HTR-8/SVneo (cell line): ENCODE results near the gene MGST3.
A peak's percentile ranks its signal among the peaks of the same experiment; 100 is the strongest.
"Not testable (repeated sequence)": the region's sequence is repeated elsewhere in the genome, so short reads cannot be mapped to it uniquely, and the experiment has no call there.

ENCODE experiments used
- DNase-seq: peaks from one replicate; pipeline ENCODE4 v3.0.0; 2011; ENCODE audit warnings: low spot score, mixed read lengths; ENCODE audit not compliant: insufficient read length
- FAIRE-seq: peaks from 2 replicates; lab custom pipeline; 2011; peaks lifted over from hg19 to GRCh38; lab: Jason Lieb, UNC

Gene MGST3

GRCh38 chr1:165648919-165649572, 18.0 kb downstream of the MGST3 start:
- FAIRE-seq (no peak), DNase-seq (no peak)

GRCh38 chr1:165650981-165651625, 20.1 kb downstream of the MGST3 start:
- no peak for FAIRE-seq
- DNase-seq, result no peak

- not testable (repeated sequence) for FAIRE-seq, DNase-seq
These were observed 27.9 kb downstream of the MGST3 start for GRCh38 chr1:165658766-165659580.

GRCh38 chr1:165659581-165659895, 28.5 kb downstream of the MGST3 start:
- FAIRE-seq (no peak), DNase-seq (no peak)

GRCh38 chr1:165661703-165662102, 30.7 kb downstream of the MGST3 start:
- FAIRE-seq (no peak), DNase-seq (no peak)

- FAIRE-seq, result no peak
- DNase-seq, result no peak
These were observed 31.2 kb downstream of the MGST3 start for GRCh38 chr1:165662186-165662585.

- FAIRE-seq, result no peak
- no peak for DNase-seq
These were observed 35.3 kb downstream of the MGST3 start for GRCh38 chr1:165666152-165666825.

GRCh38 chr1:165668184-165668583, 37.1 kb downstream of the MGST3 start:
- DNase-seq (no peak), FAIRE-seq (no peak)

GRCh38 chr1:165671526-165671925, 40.5 kb downstream of the MGST3 start:
- DNase-seq (no peak), FAIRE-seq (no peak)

- no peak for DNase-seq
- no peak for FAIRE-seq
These were observed 43.6 kb downstream of the MGST3 start for GRCh38 chr1:165674599-165674998.

- FAIRE-seq, result no peak
- DNase-seq, result no peak
These were observed 44.8 kb downstream of the MGST3 start for GRCh38 chr1:165675794-165676193.

GRCh38 chr1:165678509-165678908, 47.5 kb downstream of the MGST3 start:
- DNase-seq (no peak), FAIRE-seq (no peak)

- no peak for DNase-seq
- no peak for FAIRE-seq
These were observed 48.4 kb downstream of the MGST3 start for GRCh38 chr1:165679282-165680036.

- peak; percentile 16 for FAIRE-seq
- no peak for DNase-seq
These were observed 49.3 kb downstream of the MGST3 start for GRCh38 chr1:165680303-165680702.

- not testable (repeated sequence) for DNase-seq, FAIRE-seq
These were observed 49.7 kb downstream of the MGST3 start for GRCh38 chr1:165680773-165681172.

GRCh38 chr1:165683848-165684485, 52.9 kb downstream of the MGST3 start:
- DNase-seq (no peak), FAIRE-seq (no peak)

GRCh38 chr1:165686121-165686970, 55.3 kb downstream of the MGST3 start:
- FAIRE-seq (no peak), DNase-seq (no peak)

- FAIRE-seq (no peak), DNase-seq (no peak)
These were observed 56.0 kb downstream of the MGST3 start for GRCh38 chr1:165686971-165687433.

- no peak for FAIRE-seq
- DNase-seq, result no peak
These were observed 57.0 kb downstream of the MGST3 start for GRCh38 chr1:165688046-165688445.
